AG04449 (cell line): ENCODE measurements around the gene CCDC169.

Source experiments
- CTCF ChIA-PET: fragments of 350-600 bp; formaldehyde crosslinking; extraction: SDS; loops from one replicate; lab custom pipeline; 2021; ENCODE audit warnings: antibody characterized with exemption; lab: Yijun Ruan, JAX
- POLR2A ChIA-PET: fragments of 400-600, 350-600 bp; formaldehyde crosslinking; extraction: SDS; loops from one replicate; lab custom pipeline; 2020; ENCODE audit warnings: antibody characterized with exemption, inconsistent platforms; lab: Yijun Ruan, JAX
- DNase-seq: peaks from one replicate; pipeline ENCODE4 v3.0.0-alpha.2; 2010; ENCODE audit warnings: low read depth, low spot score
- H3K4me3 ChIP-seq: 2 replicates; pipeline ENCODE4 v1.5.1; 2011; ENCODE audit warnings: low read depth, mild to moderate bottlenecking, control low read depth, low read length
- CTCF ChIP-seq: IDR thresholded peaks from one replicate; pipeline ENCODE4 v1.5.1; 2011; ENCODE audit warnings: mild to moderate bottlenecking, moderate library complexity, low read length, control low read depth, inconsistent platforms; ENCODE audit not compliant: insufficient read depth; ENCODE audit errors: missing control alignments

The CCDC169 gene

DNA sequence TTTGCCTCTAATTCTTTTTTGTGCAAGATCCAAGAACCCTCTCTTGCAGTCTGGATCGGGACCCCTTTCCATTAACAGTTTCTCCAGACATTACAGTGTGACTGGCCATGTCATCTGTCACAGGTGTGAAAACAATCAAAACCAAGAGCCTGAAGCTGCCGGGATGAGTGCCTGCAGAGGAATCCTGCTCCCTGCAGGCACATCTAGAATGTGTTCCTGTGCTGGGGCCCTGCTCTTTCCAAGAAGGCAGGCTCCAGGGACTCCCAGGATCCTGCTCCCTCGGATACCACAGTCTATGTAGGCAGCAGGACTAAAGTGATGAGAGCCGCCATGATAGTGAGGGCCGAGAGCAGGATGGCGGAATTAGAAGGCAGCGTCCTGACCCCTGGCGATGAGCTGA is 38.8 kb downstream of the CCDC169 start:
- H3K4me3 ChIP-seq: no peak overlapping the region
- CTCF ChIA-PET: no interaction called here
- DNase-seq: no peak
- TF ChIP-seq CTCF: no peak
- POLR2A ChIA-PET: no interaction called here

DNA sequence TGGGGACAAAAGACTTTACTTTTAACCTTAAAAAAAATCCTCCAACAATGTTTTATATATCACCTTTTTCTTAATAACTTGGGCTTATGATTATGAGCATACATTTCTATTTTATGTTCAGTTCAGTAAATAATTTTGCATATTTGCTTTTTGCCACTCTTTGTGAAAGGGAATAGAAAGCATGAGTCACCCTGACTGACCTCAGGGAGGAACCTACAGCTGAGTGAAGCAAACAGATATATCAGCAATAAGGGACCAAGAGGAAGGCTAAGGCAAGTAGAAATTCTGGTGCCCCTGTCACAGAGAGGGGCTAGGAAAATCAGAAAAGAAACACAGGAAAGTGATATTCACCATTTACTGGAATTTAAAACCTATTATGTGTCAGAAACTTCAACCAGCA is 46.1 kb downstream of the CCDC169 start:
- DNase-seq: no peak
- no peak overlapping the region for H3K4me3 ChIP-seq
- ChIA-PET POLR2A (no interaction called here), CTCF (interaction anchor here (0.6 to 3.6 kb wide), 3 partner anchors 23 to 272 kb away, joined by 3 to 13 read pairs (median 4); no protein-coding TSS in a partner anchor)
- TF ChIP-seq CTCF: no peak

DNA sequence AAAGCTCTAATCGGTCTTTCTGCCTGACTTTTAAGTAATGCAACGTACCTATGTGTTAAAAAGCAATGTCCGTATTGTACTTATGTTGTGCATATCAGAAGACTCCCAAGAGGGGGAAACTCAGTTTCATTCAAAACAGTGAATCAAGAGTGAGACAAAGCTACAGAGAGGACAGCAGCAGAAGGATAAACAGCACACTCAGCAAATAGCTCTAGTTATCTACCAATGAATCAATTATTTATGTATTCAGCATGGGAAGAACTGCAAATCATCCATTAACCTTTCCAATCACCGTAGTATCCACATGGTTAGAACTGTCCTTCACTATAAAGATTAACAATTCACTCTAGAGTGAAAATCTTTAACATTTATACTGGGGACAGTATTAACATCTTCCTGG is 46.6 kb downstream of the CCDC169 start:
- TF ChIP-seq CTCF: no peak
- H3K4me3 ChIP-seq: no peak overlapping the region
- ChIA-PET POLR2A (no interaction called here), CTCF (interaction anchor here (1.1 to 1.4 kb wide), 2 partner anchors 23 to 272 kb away, joined by 4 read pairs; no protein-coding TSS in a partner anchor)
- DNase-seq: no peak

DNA sequence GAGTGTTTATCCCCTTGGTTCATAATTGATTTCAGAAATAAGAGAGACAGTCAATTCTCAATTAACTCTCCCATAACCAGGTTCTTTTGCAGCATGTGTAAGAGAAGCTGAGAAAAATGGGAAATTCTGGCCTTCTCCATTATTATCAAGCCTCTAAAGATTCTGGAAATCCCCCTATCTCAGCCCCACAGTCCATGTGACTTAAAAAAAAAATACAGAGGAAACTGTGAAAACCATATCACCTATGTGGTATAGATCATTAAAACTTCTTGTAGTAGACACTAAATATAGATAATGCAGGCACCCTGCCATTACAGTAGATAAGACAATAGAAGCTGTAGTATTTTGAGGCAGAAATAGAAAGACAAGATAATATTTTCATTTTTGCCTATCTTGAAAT is 48.9 kb downstream of the CCDC169 start:
- no peak overlapping the region for H3K4me3 ChIP-seq
- no peak for TF ChIP-seq CTCF
- CTCF ChIA-PET: no interaction called here
- DNase-seq: no peak
- POLR2A ChIA-PET: no interaction called here

DNA sequence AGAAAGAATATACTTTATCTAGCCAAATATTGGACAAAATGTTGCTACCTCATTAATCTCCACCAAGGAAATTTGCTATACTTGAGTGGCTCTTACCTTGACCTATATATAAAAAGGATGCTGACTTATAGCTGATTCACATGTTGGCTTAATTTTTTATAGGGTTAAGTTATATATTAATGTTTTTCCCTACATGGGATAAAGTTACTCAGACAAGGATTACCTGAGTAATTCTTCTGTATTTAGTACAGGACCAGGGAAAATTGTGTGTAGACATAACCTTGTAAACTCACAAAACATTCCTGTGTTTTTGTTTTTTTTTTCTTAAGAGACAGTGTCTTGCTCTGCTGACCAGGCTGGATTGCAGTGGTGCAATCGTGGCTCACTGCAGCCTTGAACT is 52.6 kb downstream of the CCDC169 start:
- ChIA-PET CTCF (no interaction called here), POLR2A (no interaction called here)
- TF ChIP-seq CTCF: no peak
- H3K4me3 ChIP-seq: no peak overlapping the region
- no peak for DNase-seq

GRCh38 chr13:36244073-36244472 is 53.5 kb downstream of the CCDC169 start:
- no peak for TF ChIP-seq CTCF
- no peak for DNase-seq
- ChIA-PET CTCF (no interaction called here), POLR2A (no interaction called here)
- H3K4me3 ChIP-seq: no peak overlapping the region
